SK-N-SH treated with all-trans-retinoic acid at 6 μM for 48 hours (cell line): Measurements from ENCODE around the gene FARP1.

Experiments
- PPARA ChIP-seq: fragments of 250-450 bp; sonication (Bioruptor Pico); IDR thresholded peaks from 2 replicates; pipeline ENCODE4 v1.5.0; 2020; ENCODE audit warnings: mild to moderate bottlenecking, borderline replicate concordance
- RARB ChIP-seq: fragments of 250-450 bp; sonication (Bioruptor Pico); IDR thresholded peaks from 2 replicates; pipeline ENCODE4 v1.8.0; 2021; ENCODE audit warnings: mild to moderate bottlenecking, moderate library complexity
- TCF4 ChIP-seq: fragments of 250-450 bp; sonication (Bioruptor Pico); IDR thresholded peaks from 2 replicates; pipeline ENCODE4 v1.8.0; 2021; ENCODE audit warnings: mild to moderate bottlenecking, moderate library complexity, borderline replicate concordance

GRCh38 chr13:98350746-98351330 is 207.9 kb downstream of the FARP1 start:
- TF ChIP-seq PPARA (no peak), TCF4 (CRISPR knock-in tag) (no peak), RARB (no peak)
